ENCODE measurements around the gene EFCAB8.

GRCh38 chr20:32941155-32941885 is 82.6 kb downstream of the EFCAB8 start:
- TF ChIP-seq POLR2A (IDR thresholded peaks at IDR 0.05; ENCODE audit: low read length), result no peak
- no peak for TF ChIP-seq GATA1 (IDR thresholded peaks at IDR 0.05; ENCODE audit: low read depth, low read length)

Data from erythroblast (primary cell).